HG03469 (cell line): ENCODE results near the gene LSP1.

ENCODE experiments used
- ATAC-seq: cut with Tn5 transposase; IDR thresholded peaks from one replicate; pipeline ENCODE4 v1.9.1; 2021; ENCODE audit warnings: mild to moderate bottlenecking, moderate library complexity, moderate number of reproducible peaks; ENCODE audit not compliant: unreplicated experiment

LSP1 gene

DNA sequence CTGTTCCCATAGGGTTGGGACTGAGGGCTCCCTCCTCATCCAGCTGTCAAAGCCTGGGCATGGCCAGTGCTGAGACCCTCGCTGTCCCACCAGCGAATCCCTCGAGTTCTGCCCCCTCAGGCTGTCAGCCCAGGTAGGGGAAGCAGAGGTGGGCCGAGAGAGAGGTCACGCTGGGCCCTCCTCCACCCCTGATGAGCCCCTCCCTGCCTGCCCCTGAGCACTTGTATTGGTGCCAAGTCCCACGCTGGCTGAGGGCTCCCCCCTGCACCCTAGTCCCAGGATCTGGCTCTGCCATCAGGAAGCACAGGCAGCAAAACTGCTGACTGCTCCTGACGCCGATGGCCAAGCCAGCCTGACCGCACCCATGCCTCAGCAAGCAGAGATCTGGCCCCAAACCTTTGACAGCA, 35.5 kb downstream of the LSP1 start:
- no peak for ATAC-seq

DNA sequence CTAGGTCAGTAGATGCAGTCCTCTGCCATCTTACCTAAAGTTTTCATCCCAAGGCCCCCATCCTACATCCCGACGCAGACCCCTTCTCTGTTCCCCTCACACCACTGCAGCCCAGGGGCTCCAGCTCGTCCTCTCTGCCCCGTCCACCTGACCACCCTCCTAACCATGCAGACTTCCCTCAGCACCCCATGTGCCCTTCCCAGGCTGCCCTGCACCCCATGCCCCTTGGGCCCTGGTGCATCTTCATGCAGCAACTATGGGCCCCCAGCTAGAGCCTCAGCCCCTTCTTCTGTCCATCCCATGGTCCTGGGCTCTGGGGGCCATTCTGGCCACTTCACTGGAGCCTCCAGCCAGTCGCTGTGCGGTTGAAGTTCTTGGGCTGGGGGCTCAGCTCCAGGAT, 35.9 kb downstream of the LSP1 start:
- no peak for ATAC-seq

DNA sequence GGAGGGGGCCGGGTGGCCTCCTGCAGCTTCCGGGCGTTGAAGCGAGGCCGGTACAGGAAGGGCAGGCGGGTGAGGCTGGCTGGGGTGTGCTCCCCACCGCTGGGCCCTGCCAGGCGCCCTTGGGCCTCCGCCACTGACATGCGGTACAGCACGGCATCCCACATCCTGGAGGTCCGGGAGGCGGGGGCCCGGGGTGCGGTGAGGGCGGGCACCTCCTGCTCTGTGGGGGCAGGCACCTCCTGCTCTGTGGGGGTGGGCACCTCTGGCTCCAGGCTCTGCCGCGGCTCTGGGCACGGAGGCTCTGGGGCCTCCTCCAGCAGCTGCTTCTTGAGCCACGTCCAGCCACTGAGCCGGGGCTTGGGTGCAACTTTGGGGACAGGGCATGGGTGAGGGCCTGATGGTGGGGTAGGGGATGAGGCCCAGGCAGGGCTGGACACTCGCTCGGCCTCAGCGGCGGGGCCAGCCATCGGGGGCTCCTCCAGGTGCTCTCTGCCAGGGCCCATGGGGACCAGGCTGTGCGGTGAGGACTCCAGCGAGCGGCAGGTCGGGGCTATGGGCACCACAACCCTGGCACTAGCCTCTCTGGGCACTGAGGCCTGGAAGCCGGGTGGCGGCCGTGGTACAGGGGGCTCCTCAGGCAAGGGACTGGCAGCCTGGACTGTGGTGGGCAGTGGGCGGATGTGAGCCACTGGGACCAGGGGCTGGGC, 36.5 kb downstream of the LSP1 start:
- no peak for ATAC-seq

DNA sequence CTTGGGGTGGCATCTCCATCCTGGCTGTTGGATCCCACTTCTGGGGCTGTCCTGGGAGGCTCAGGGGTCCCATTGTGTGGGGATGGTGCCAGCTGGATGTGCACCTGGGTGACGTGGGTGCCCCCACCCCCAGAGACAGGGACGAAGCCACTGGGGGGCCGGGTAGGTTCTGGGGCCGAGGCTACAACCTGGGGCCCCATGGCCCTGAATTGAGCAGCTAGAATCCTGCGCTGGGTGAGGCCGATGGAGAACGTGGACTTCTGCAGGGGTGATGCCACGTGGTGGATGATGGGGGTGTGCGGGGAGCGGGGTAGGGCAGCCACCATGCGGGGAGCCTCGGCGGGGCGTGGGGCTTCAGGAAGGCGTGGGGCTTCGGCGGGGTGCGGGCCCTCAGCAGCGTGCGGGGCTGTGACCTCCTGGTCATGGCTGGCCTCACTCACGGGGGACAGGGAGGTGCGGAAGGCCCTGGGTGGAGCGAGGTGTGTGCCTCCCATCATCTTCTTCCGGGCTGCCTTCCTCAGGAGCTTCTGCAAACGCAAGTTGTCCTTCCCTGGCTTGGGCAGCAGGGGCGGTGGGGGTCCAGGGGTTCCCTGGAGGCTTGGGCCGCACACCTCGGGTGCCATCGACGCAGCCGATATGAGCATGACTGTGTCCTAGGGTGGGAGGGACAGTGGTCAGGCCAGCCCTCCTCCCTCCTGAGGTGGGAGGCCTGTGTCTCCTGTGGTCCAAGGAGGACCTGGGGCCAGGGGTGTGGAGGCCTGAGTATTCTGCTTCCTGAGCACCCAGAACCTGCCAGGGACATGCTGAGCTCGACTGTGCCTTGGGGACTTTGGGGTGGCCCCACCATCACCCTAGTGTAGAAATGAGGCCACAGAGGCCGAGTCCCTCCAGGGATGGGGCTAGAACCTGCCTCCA, 37.3 kb downstream of the LSP1 start:
- ATAC-seq, result no peak

DNA sequence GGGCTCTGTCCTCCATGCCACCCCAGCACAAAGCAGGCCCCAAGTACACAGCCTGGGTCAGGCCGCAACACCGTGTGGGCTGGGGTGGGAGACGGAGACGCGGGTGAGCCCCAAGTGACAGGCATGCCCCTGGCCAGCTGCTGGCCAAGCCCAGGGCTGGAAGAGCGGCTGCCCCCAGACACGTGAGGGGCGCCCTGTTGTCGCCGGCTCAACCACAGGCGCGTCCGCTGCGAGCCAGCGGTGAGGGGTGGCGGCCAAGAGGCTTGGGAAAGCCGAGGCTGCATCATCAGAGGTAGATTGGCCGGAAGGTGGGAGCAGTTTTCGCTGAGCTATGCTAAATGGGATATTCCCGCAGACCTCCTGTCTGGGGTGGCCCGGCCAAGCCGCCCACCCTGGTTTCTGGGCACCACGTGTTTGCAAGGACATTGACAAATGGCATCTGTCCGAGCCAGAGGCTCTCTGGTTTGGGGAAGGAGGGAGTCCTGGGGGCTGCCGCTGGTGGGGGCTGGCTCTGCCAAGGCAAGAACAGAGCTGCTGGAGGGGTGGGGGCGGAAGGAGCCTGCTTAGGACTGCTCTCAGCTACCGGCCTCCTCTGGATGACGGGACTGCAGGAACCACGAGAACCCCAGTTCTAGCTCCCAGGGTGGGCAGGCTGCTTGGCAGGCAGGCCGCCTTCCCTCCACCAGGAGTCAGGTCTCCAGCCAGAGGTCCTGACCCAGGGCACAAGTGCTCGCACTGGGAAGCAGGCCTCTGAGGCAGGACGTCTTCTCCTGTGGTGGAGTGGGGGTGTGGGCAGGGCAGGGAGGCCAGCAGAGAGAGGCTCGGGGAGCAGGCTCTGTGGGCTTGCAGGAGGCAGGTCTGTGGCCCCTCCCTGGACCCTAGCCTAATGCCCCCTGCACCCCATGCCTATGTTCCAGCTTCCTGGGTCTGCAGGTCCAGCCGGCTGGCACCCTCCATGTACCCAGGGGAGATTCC, 38.3 kb downstream of the LSP1 start:
- ATAC-seq, result no peak

DNA sequence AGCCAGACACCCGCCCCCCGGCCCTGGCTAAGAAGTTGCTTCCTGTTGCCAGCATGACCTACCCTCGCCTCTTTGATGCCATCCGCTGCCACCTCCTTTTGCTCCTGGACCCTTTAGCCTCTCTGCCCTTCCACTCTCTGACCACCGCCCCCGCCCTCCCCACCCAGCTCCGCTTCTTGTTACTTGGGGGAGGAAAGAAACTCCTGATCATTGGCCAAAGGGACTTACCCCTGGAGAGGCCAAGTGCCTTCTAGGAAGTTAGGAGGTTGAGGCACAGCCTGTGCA, 38.9 kb downstream of the LSP1 start, which contains the start of gene PRR33:
PRR33 (minus strand) TSS at position 65 of the 285 bp plus-strand sequence. CDS start 1,311 bp downstream, outside the sequence.
- no peak for ATAC-seq

DNA sequence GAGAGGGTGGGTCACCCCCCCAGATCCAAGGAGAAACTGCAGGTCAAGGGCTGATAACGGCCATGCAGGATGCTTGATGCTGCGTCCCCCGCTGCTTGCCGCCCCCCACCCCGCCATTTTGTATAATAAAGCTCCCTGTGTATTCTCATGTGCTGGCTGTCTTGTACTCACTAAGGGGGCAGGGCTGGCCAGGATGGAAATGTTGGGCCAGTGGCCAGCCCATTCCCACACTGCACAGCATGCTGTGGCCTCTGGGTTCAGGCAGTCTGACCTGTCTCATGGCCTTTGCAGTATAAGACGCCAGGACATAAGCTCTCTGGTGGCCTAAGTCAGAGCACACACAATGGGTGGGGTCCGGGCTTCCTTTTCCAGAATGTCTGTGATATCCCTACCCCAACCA, 39.2 kb downstream of the LSP1 start:
- ATAC-seq, result no peak

DNA sequence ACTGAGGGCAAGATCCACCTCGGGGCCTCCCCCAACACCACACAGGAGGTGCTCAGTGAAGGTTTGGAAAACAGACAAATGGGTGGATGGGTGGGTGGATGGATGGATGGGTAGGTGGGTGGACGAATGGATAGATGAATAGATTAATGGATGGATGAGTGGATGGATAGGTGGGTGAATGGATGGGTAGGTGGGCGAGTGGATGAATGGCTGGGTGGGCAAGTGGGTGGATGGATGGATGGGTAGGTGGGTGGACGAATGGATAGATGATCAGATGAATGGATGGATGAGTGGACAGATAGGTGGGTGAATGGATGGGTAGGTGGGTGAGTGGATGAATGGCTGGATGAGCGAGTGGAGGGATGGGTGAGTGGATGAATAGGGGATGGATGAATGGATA, 39.7 kb downstream of the LSP1 start:
- ATAC-seq, result no peak

DNA sequence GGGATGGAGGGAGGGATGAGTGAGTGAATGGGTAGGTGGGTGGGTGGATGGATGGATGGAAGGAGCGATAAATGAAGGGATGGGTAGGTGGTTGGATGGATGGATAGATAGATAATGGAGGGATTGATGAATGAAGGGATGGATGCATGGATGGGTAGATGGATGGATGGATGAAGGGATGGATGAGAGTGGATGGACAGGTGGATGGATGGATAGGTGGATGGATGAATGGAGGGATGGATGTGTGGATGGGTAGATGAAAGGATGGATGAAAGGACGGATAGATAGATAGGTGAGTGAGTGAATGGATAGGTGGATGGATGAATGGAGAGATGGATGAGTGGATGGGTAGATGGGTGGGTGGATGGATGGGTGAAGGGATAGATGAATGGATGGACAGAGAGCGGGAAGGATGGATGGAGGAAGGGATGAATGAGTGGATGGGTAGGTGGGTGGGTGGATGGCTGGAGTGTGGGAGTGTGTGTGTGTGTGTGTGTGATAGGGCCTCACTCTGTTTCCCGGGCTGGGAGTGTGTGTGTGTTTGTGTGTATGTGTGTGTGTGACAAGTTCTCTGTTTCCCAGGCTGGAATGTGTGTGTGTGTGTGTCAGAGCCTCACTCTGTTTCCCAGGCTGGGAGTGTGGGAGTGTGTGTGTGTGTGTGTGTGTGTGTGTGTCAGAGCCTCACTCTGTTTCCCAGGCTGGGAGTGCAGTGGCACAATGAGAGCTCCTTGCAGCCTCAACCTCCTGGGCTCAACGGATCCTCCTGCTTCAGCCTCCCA, 40.9 kb downstream of the LSP1 start:
- ATAC-seq, result no peak

DNA sequence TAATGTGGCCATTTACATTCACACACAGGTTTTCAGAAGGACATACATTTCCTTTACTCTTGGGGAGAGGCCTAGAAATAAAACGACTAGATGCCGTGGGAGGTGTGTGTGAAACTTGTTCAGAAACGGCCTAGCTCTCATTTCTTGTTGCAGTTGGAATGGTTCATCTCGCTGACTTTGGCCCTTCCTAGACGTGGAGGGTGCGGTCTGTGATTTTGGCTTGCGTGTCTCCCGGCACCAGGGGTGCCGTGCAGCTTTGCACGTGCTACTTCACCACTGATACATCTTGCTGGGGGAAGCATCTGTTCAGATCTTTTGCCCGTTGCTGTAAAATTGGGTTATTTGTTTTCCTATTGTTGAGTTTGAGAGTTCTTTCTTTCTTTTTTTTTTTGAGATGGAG, 41.9 kb downstream of the LSP1 start:
- ATAC-seq, result no peak

DNA sequence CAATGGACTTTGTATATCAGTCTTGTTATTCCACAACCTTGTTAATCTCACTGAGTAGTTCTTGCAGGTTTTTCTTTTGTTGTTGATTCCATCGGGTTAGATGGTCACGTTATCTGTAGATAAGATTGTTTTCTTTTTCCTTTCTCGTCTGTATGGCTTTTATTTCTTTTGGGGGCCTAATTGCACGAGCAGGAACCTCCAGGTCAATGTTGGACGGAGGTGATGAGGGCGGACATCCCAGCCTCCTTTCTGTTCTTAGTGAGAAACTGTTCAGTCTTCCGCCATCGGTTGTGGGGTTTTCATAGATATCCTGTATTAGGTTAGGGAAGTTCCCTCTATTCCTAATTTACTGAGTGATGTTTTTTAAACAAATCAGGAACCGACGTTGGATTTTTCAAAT, 43.6 kb downstream of the LSP1 start:
- no peak for ATAC-seq

DNA sequence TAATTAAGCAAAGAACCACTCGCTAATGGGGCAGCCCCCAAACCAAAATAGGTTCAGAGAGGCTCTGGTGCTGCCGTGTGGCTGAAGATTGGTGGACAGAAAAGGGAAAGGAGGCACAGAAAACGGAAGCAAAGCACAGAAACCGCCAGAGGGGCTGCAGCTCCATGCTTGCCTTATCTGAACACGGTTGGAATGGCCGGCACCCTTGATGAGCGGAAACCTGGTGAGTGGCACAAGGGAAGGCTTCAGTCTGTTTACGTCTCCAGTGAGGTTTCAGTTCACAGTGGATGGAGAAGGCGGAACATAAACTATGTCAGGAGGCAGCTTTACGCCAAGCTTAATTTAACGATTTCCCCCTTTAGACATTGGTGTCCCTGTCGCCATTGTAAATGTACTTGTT, 44.0 kb downstream of the LSP1 start:
- ATAC-seq, result no peak

DNA sequence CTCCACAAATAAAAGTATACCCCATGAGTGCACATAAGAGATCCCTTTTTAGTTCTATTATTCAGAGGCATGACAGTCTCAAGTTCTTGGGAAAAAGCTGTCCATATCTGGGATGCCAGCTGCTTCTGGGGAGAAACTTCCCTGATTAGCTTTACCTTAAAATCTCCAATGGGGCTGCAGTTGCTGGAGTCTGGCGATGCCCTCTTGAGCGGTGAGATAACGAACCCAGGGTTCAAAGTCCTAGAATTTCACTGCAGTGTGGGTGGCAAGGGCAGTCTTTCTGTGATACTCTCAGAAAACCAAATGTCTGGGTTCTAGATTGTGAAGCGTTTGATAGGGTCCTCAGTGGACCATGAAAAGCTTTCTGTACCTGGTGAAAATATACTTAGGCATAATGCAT, 46.2 kb downstream of the LSP1 start:
- ATAC-seq, result no peak

DNA sequence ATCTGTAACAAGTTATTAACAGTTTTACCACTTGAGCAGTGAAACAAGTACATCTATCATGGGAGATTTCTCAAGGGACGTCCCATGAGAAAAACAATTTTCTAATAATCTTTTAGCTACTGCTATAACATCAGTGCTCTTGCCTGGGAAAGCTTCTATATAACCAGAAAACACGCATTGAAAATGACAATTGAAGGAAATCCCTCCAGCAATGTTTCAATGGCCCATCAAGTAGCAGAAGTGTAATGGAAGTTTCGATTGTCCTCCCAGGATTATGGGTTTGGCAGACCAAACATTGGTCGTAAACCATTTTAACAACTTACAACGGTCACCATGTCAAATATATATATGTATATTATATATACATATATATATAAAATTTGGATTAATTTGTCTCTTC, 46.8 kb downstream of the LSP1 start:
- no peak for ATAC-seq

DNA sequence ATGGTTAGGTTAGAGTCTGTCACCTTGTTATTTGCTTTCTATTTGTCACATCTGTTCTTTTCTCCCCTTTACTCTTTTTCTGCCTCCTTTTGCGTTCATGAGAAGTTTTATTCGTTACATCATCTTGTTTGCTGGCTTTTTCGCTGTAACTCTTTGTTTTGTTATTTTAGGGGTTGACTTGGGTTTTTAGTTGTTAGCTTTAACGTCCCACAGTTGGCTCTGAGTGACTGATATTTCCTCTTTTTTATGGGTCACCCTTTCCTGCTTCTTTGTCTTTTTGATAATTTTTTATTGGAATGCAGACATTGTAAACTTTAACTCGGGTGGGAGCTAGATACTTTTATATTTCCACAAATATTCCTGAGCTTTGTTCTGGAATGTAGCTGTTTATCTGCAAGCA, 53.3 kb downstream of the LSP1 start:
- no peak for ATAC-seq

DNA sequence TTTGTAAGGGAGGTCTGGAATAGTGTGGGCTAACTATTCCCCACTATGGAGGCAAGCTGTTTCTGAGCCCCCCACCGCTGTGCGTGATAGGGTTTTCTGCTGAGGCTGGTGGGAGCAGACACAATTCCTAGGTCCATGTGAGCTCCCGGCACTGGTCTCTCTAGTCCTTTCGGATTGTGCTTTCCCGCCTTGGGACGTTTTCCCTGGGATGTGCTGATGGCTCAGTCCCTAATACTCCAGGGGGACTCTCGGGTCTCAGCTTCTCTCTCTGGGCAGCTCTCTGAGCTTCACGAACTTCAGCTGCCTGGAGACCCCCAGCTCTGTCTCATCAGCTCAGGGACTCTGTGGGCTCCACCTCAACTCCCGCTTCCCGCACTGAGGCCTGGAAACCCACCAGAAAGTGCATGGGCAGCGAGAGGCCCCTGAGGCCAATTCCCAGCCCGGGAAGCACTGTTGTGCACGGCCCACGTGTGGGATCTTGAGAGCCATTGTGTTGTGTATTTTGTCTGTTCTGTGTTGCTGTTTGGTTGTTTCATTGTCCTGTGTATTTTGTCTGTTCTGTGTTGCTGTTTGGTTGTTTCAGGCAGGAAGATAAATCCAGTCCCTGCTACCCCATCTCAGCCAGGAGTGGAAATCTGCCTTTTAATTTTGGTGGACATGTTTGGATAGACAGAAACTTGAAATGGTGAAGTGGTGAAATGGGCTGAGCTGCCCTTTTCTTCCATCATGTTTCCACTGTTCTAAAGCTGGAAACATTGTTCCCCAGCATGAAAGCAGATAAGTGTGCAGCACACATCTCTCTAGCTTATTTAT, 53.9 kb downstream of the LSP1 start:
- no peak for ATAC-seq

DNA sequence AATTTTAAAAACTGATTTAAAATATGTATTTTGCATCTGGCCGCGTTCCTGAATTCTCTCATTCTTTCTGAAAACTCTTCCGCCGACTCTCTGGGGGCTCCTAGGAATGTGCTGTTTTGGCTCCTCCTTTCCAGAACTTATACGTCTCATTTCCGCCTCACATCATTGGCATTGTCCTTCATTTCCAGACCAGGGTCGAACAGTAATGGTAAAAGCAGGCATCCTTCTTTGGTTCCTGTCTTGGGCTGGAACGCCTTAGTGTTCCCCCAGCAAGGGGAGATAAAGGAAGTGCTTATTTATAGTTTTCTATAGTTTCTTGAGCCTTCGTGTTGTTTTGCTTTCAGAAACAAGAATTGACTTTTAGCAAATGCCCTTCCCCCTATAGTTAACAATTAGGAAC, 55.7 kb downstream of the LSP1 start:
- no peak for ATAC-seq

DNA sequence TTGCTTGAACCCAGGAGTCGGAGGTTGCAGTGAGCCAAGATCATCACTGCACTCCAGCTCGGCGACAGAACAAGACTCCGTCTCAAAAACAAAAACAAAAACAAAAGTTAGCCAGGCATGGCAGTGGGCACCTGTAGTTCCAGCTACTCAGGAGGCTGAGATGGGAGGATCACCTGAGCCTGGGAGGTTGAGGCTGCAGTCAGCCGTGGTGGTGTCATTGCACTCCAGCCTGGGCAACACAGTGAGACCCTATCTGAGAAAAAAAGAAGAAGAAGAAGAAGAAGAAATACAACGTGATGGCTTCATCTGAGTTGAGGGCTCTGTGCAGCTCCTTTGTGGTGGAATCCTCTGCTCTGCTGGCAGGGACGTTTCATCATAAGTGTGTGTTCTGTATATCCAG, 56.6 kb downstream of the LSP1 start:
- ATAC-seq, result no peak

DNA sequence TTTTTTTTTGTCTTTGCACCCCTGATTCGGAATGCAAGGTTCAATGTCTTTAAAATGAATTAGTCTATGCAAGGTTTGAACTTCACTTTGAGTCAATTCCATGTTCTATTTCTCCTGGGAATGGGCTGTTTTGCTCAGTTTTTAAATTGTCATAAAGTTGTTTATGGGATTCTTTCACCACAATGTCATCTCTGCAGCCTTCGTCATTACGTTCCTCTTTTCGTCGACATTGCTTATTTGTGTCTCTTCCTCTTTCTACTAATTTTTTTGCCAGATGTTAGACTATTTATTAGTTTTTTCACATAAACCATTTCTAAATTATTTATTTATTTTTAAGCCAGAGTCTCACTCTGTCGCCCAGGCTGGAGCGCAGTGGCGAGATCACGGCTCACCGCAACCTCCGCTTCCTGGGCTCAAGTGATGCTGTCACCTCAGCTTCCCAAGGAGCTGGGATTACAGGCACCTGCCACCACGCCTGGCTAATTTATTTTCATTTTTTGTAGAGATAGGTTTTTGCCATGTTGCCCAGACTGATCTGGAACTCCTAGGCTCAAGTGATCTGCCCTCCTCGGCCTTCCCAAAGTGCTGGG, 59.5 kb downstream of the LSP1 start:
- ATAC-seq, result no peak
